ENCODE measurements around the gene SLC24A5. TPM values are rescaled to one million over a fixed set of nuclear protein-coding genes. Genes with fewer than 3 reads are reported as not detected.

SLC24A5 gene
- total and polyA plus RNA-seq, 2 donors (not counting 3 experiments of a cell fraction or from before 2014, with no cell fraction given): not detected

GRCh38 chr15:48086133-48086532 is 34.7 kb upstream of the SLC24A5 start:
- DNase-seq (ENCODE audit: low read depth, low spot score) (no peak), FAIRE-seq (no peak)
- Histone ChIP-seq H3K9ac (replicated peaks; ENCODE audit: extremely low read depth, insufficient read depth, low read length) (no peak overlapping the region), H3K4me2 (ENCODE audit: insufficient read depth, low read length) (no peak overlapping the region), H3K27ac (ENCODE audit: insufficient read depth, low read depth, low read length) (no peak overlapping the region), H3K9me3 (replicated peaks; ENCODE audit: control insufficient read depth, insufficient read depth, low read length) (no peaks in the 10 kb centered on the region), H3K27me3 (ENCODE audit: control insufficient read depth in 2 of 2, insufficient read depth in 2 of 2, low read length in 2 of 2) (no peaks in the 10 kb centered on the region), H3K4me3 (replicated peaks in 1 of 3; ENCODE audit: insufficient read depth in 1 of 3, low read depth in 1 of 3, low read length in 3 of 3) (no peak overlapping the region), H3K79me2 (ENCODE audit: control insufficient read depth, insufficient read depth, low read length) (no peaks in the 10 kb centered on the region), H4K20me1 (replicated peaks; ENCODE audit: control insufficient read depth, extremely low read depth, insufficient read depth, low read length) (no peaks in the 10 kb centered on the region), H3K36me3 (ENCODE audit: control insufficient read depth in 2 of 2, extremely low read depth in 1 of 2, insufficient read depth in 2 of 2, low read length in 2 of 2) (no peaks in the 10 kb centered on the region), H3K9me1 (replicated peaks; ENCODE audit: control insufficient read depth, extremely low read depth, insufficient read depth, low read length) (no peaks in the 10 kb centered on the region), H3K4me1 (ENCODE audit: control insufficient read depth, extremely low read depth, insufficient read depth, low read length) (no peaks in the 10 kb centered on the region), H2AFZ (ENCODE audit: low read depth, low read length) (no peak overlapping the region)
- BruUV-seq (replicated peaks): no TSS peak
- intact Hi-C loops (cut with micrococcal nuclease) (no loop called here), dilution Hi-C loops (cut with MboI; ENCODE audit: extremely low pct_ligation_motif_present, low sequenced_read_pairs) (no loop called here)
- TF ChIP-seq FOS (IDR thresholded peaks at IDR 0.05; ENCODE audit: borderline replicate concordance, insufficient read depth, low read length): no peak
- no peak for TF ChIP-seq GATA2 (IDR thresholded peaks at IDR 0.05; ENCODE audit: insufficient read depth, insufficient read length, low read depth, low read length)
- TF ChIP-seq, protein P1, sequence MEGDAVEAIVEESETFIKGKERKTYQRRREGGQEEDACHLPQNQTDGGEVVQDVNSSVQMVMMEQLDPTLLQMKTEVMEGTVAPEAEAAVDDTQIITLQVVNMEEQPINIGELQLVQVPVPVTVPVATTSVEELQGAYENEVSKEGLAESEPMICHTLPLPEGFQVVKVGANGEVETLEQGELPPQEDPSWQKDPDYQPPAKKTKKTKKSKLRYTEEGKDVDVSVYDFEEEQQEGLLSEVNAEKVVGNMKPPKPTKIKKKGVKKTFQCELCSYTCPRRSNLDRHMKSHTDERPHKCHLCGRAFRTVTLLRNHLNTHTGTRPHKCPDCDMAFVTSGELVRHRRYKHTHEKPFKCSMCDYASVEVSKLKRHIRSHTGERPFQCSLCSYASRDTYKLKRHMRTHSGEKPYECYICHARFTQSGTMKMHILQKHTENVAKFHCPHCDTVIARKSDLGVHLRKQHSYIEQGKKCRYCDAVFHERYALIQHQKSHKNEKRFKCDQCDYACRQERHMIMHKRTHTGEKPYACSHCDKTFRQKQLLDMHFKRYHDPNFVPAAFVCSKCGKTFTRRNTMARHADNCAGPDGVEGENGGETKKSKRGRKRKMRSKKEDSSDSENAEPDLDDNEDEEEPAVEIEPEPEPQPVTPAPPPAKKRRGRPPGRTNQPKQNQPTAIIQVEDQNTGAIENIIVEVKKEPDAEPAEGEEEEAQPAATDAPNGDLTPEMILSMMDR (IDR thresholded peaks at IDR 0.05; ENCODE audit: extremely low read depth in 1 of 2, insufficient read depth in 1 of 2, low read depth in 1 of 2, low read length in 2 of 2): no peak
- no peak for TF ChIP-seq MYC (IDR thresholded peaks at IDR 0.05; ENCODE audit: low read depth, low read length)
- TF ChIP-seq POLR2AphosphoS5 (IDR thresholded peaks at IDR 0.05; ENCODE audit: insufficient read depth, low read depth, low read length): no peak
- TF ChIP-seq MAX (IDR thresholded peaks at IDR 0.05; ENCODE audit: insufficient read depth, insufficient read length): no peak
- no peak for TF ChIP-seq EZH2 (IDR thresholded peaks at IDR 0.05; ENCODE audit: borderline replicate concordance, low read depth, low read length, severe bottlenecking)
- no peak for TF ChIP-seq JUN (IDR thresholded peaks at IDR 0.05; ENCODE audit: borderline replicate concordance, insufficient read depth, insufficient read length, low read depth)
- TF ChIP-seq POLR2A (IDR thresholded peaks at IDR 0.05; ENCODE audit: low read depth, low read length): no peak
- ChIA-PET CTCF (interaction anchor here (1.2 to 5.4 kb wide), 3 partner anchors 24 to 903 kb away, joined by 3 to 176 read pairs (median 14); no protein-coding TSS in a partner anchor), POLR2A (no interaction called here)

Measured in endothelial cell of umbilical vein (primary cell).